ENCODE measurements around the gene EPSTI1.
"Not testable (repeated sequence)": the region's sequence is repeated elsewhere in the genome, so short reads cannot be mapped to it uniquely, and the experiment has no call there.

EPSTI1 gene

DNA sequence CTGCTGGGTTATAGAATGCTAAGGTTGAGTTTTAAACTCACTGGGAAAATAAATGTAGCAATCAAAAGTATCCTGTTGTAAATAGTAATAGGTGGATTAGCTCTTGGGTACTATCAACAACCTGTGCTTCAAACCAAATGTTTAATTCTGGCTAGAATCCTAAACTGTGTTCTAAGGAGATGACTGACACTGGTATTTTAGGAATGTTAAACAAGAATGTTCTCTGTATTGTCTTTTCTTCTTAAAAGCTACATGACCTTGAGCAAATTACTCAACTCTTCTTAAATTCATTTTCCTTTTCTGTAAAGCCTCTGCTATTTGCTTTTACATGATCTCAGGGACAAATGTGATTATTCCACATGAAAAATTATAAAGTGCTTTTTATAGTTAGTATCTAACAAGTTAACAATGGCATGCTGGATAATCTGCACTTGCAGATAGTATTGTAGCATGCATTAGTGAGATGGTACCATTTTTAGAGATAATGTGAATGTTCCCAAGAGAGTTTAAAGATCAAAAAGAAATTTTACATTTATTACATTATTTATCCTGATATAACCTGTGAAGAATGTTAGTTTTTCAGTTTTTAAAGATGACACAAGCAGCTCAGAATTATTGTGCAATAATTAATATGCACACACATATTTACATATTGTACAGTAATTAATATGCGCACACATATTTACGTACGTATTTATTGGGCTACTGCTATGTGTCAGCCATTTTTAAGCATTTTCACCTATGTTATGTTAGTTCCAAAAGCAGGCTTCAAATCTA is 13.6 kb upstream of the EPSTI1 start:
- DNase-seq = no peak

- DNase-seq = no peak
Measured at GRCh38 chr13:43003729-43004128, 11.7 kb upstream of the EPSTI1 start.

GRCh38 chr13:43003010-43003409 is 11.0 kb upstream of the EPSTI1 start:
- no peak for DNase-seq

DNA sequence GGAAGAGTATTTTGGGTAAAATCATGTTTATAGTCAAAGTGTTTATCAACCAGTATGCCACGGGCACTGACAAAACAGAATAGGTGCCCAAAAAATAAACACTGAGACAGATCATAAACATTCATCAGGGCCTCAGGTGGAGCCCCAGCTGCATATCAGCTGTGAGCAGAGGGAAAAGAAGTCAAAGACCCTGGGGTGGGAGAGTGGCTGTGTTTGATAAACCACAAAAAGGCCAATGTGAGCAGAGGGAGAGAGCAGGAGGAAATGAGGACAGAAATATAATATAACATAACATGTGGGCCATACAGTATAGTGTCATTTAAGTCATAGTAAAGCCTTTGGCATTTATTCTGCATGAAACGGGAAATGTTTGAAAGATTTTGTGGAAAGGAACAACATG is 10.0 kb upstream of the EPSTI1 start:
- no peak for DNase-seq

DNA sequence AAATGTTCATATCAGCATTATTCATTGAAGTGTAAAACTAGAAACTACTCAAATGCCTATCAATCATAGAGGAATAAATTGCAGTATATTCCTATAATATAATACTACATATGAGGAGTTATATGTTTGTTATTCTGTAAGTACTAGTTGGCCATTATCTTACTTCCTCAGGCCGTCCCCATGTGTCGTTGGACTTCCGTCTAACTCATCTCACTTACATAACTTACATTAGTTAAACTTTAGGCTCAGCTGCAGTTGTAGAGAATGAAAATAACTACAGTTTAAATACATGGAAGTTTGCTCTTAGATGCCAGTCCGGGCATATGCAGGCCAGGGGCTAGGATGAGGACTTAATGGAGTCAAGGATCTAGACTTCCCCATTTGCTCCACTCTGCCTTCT is 8.6 kb upstream of the EPSTI1 start:
- no peak for DNase-seq

GRCh38 chr13:42999491-42999890 is 7.5 kb upstream of the EPSTI1 start:
- DNase-seq = no peak

- DNase-seq = no peak
Measured at GRCh38 chr13:42997381-42997780, 5.3 kb upstream of the EPSTI1 start.

DNA sequence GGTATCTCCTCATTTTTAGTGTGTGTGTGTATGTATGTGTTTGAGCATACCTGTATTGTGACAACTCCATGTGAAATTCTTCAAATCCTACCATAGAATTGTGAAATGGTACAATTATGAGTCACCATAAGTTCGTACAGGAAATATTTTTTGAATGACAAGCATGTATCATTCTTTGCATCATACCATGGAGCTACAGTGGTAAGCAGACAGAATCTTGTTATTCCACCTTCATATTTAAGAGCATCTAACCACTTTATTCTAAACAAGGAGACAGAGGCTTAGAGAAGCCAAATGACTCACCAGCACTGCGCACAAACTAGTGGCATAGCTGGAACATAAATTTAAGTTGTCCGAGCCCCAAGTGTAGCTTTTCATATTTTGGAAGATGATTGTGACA is 4.5 kb upstream of the EPSTI1 start:
- DNase-seq = no peak

- no peak for DNase-seq
Measured at GRCh38 chr13:42994878-42995277, 2.8 kb upstream of the EPSTI1 start.

GRCh38 chr13:42992764-42993122 is 702 bp upstream of the EPSTI1 start:
- no peak for DNase-seq

DNA sequence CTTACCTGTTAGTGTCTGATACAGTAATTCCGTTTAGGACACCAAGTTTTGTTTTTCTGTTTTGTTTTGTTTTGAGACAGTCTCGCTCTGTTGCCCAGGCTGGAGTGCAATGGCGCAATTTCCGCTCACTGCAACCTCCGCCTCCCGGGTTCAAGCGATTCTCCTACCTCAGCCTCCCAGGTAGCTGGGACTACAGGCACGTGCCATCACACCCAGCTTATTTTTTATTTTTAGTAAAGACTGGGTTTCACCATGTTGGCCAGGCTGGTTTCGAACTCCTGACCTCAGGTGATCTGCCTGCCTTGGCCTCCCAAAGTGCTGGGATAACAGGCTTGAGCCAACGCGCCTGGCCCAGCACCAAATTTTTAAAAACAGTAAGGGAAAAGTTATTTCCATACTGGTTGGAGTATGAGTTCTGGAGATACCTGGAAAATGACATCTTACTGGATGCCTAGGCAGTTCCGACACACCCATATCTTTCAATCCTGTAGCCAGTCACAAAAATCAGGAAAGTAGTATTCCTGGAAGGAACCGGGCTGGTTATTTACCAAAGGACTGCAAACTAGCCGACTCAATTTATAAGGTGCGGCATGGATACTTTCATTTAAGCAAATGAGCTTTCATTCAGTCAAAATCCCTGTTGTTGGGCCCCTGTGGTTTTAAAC is 676 bp downstream of the EPSTI1 start:
- DNase-seq = not testable (repeated sequence)

GRCh38 chr13:42990291-42991232 is 1.5 kb downstream of the EPSTI1 start:
- DNase-seq = no peak

GRCh38 chr13:42986176-42986574 is 5.9 kb downstream of the EPSTI1 start:
- no peak for DNase-seq

GRCh38 chr13:42985312-42986175 is 6.5 kb downstream of the EPSTI1 start:
- DNase-seq = no peak

GRCh38 chr13:42984691-42985090 is 7.3 kb downstream of the EPSTI1 start:
- no peak for DNase-seq

GRCh38 chr13:42984026-42984425 is 8.0 kb downstream of the EPSTI1 start:
- no peak for DNase-seq

DNA sequence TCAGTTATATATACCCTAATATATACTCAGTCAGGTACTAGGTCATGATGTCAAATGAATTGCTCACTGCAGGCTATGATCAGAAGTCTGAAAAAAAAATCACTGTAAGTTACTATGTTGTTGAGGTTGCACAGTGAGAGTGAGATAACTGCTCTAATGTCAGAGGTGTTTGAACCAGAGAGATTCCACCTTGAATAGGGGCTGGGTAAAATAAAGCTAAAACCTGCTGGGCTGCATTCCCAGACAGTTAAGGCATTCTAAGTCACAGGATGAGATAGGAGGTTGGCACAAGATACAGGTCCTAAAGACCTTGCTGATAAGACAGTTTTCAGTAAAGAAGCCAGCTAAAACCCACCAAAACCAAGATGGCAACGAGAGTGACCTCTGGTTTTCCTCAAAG is 10.2 kb downstream of the EPSTI1 start:
- no peak for DNase-seq

DNA sequence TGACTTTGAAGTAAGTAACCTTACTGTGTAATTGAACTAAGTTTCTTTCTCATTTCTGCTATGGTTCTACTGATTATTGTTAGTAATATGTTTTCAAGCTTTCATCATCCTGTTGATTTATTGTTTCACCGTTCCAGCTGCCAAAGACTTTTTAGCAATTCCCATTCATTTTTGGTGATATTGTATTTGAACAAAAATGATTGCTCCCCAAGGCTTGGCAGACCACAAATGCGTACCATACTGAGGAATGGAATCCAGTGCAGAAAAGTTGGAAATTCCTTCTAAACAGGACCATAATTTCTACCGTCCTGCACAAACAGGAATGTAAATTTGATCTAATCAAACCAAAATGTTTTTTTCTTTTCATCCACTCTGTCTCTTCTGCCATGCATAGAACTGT is 10.7 kb downstream of the EPSTI1 start:
- DNase-seq = no peak

DNA sequence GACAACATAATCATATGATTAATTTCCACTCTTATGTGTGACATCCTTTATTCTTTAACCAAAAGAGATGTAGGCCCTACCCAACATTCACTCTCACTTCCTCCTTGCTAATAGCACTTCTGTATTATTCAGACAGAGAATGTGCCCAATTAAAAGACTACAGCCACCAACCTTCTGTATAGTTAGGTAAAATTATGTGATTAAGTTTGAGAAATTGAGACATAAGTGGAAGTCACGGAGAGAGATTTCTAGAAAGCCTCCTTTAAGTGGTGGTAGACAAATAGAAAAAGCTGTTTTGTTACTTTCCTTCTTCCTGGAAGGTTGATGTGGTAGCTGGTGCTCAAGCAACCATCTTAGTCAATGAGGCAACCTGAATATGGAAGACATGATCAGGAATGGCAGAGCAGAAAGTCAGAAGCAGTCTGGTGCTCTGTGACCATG is 14.8 kb downstream of the EPSTI1 start:
- DNase-seq = no peak

- no peak for DNase-seq
Measured at GRCh38 chr13:42976066-42976465, 16.0 kb downstream of the EPSTI1 start.

GRCh38 chr13:42973581-42973980 is 18.5 kb downstream of the EPSTI1 start:
- DNase-seq = no peak

GRCh38 chr13:42971691-42972347 is 20.2 kb downstream of the EPSTI1 start:
- DNase-seq = no peak

All from activated gamma-delta T cell (primary cell).